Neutrophil (primary cell): ENCODE measurements around the gene LHX4.

Experiments
- H3K27ac ChIP-seq: fragments of 200-600 bp; sonication (generic); 2 replicates; pipeline ENCODE4 v1.5.1; 2016; ENCODE audit warnings: mild to moderate bottlenecking, moderate library complexity
- H3K27me3 ChIP-seq: fragments of 200-600 bp; sonication (generic); 2 replicates; pipeline ENCODE4 v1.6.0; 2016; ENCODE audit warnings: mild to moderate bottlenecking
- H3K36me3 ChIP-seq: fragments of 200-600 bp; sonication (generic); 2 replicates; pipeline ENCODE4 v1.5.1; 2017
- H3K4me1 ChIP-seq, 2 experiments: fragments of 200-600 bp in 1 of 2; sonication (generic) in 1 of 2; 1 replicate in 1 of 2; 2 replicates in 1 of 2; pipeline versions ENCODE4 v1.5.1 to v1.6.1; 2013 to 2016; ENCODE audit warnings: low read depth in 1 of 2, low read length in 1 of 2, mild to moderate bottlenecking in 1 of 2, moderate library complexity in 1 of 2; ENCODE audit not compliant: control insufficient read depth in 1 of 2, insufficient read depth in 1 of 2
- H3K4me3 ChIP-seq, 2 experiments: fragments of 200-600 bp in 1 of 2; sonication (generic) in 1 of 2; 1 replicate in 1 of 2; 2 replicates in 1 of 2; pipeline ENCODE4 v1.5.1; 2013 to 2016; ENCODE audit warnings: low read depth in 1 of 2, low read length in 1 of 2, mild to moderate bottlenecking in 1 of 2, moderate library complexity in 1 of 2
- H3K9me3 ChIP-seq: fragments of 200-600 bp; sonication (generic); 2 replicates; pipeline ENCODE4 v1.5.1; 2016
- TF ChIP-seq, protein P1 (sequence below): fragments of 200-600 bp; sonication (generic); IDR thresholded peaks from 2 replicates; pipeline ENCODE4 v1.5.1; 2016; ENCODE audit warnings: antibody characterized with exemption

Gene LHX4

DNA sequence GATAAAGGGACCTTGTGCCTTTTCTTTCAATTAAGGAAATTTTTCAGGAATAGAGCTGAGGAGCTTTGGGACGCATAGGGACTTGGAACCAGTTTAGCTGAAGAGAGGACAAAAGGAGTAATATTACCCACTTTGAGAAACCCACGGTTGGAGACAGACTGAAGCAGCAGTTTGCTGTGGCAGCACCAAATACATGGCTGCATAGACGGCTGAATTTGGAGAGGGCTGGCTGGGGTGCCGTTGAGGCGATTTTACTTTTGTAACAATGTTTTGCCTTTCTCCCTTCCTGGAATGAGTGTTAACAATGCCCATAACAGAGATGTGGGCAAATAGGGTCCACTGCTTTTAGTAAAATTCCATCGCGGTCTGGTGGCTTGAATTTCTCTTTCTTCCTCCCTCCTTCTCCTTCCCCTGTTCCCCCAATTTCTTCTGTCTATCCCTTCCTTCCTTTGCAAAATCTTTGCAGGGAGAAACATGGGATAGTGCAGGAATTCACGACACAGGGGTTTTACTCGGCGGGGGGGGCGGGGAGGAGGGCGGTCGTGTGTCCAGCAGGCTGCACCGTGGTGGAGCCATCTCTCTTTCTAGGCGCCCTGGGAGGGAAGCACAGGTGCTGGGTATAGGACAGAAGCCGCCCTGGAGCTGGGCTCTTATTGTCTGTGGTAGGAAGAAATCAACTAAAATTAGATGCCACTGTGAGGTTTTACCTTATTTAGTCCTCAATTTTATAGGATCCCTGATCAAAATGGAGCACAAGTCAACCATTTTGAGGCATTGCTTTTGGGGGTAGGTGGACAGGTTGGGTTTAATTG lies 6.8 kb downstream of the LHX4 start:
- no peaks in the 10 kb centered on the region for H3K36me3 ChIP-seq
- H3K27me3 ChIP-seq = peaks cover 100% of the 10 kb centered on the region
- H3K4me3 ChIP-seq = no peak overlapping the region
- peaks cover 39 to 52% of the 10 kb centered on the region in 2 experiments for H3K4me1 ChIP-seq
- H3K27ac ChIP-seq = no peak overlapping the region
- H3K9me3 ChIP-seq = no peaks in the 10 kb centered on the region
- TF ChIP-seq, protein P1, sequence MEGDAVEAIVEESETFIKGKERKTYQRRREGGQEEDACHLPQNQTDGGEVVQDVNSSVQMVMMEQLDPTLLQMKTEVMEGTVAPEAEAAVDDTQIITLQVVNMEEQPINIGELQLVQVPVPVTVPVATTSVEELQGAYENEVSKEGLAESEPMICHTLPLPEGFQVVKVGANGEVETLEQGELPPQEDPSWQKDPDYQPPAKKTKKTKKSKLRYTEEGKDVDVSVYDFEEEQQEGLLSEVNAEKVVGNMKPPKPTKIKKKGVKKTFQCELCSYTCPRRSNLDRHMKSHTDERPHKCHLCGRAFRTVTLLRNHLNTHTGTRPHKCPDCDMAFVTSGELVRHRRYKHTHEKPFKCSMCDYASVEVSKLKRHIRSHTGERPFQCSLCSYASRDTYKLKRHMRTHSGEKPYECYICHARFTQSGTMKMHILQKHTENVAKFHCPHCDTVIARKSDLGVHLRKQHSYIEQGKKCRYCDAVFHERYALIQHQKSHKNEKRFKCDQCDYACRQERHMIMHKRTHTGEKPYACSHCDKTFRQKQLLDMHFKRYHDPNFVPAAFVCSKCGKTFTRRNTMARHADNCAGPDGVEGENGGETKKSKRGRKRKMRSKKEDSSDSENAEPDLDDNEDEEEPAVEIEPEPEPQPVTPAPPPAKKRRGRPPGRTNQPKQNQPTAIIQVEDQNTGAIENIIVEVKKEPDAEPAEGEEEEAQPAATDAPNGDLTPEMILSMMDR = no peak

DNA sequence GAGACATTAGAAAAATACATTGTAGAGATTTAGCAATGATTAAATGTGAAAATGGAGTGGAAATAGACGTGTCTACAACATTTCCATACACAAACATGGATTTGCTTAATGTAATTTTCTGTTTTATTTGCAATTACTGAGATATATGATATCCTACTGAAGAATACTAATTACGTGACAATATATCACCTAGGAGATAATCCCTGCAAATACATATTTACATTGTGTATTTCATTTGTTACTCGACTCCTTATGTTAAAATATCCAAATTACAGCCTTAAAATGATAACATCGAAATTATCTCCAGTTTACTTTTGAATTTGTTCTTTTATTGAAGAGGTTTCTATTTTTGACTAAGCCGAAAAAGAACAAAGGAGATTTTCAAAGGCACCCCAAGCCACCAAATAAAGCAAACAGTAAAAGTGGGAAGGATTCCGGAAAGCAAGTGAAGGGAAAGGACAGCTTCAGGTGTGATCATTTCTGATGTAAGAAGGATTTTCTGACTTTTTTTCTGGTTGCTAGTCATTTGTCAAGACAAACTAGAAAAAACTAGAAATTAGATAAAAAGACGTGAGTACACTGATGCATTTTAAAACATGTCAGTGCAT lies 7.9 kb downstream of the LHX4 start:
- peaks cover 35 to 42% of the 10 kb centered on the region in 2 experiments for H3K4me1 ChIP-seq
- TF ChIP-seq, protein P1 = no peak
- H3K4me3 ChIP-seq = no peak overlapping the region
- H3K36me3 ChIP-seq = no peaks in the 10 kb centered on the region
- H3K9me3 ChIP-seq = no peaks in the 10 kb centered on the region
- no peak overlapping the region for H3K27ac ChIP-seq
- H3K27me3 ChIP-seq = peaks cover 100% of the 10 kb centered on the region

DNA sequence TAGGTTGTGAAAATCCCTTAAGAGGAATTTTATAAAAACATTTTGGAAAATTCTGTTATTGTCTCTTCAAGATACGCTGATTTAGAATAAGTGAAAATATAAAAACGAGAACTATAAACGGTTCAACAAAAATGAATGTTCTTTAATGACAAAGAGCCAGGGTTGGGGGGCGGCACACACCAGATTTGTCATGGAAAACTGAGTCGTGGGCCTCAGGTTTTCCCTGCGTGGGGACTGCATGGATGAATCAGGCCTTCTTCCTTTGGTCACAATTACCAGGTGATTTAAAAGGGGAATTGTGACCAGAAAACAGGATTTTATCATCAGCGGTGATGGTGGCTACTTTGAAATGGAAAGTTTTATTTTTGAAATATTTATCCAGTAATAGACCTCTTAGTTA lies 8.6 kb downstream of the LHX4 start:
- Histone ChIP-seq H3K27ac (no peak overlapping the region), H3K27me3 (peaks cover 100% of the 10 kb centered on the region), H3K36me3 (no peaks in the 10 kb centered on the region), H3K4me3 (no peak overlapping the region), H3K4me1 (peaks cover 28 to 35% of the 10 kb centered on the region in 2 experiments), H3K9me3 (no peaks in the 10 kb centered on the region)
- TF ChIP-seq, protein P1 = no peak

DNA sequence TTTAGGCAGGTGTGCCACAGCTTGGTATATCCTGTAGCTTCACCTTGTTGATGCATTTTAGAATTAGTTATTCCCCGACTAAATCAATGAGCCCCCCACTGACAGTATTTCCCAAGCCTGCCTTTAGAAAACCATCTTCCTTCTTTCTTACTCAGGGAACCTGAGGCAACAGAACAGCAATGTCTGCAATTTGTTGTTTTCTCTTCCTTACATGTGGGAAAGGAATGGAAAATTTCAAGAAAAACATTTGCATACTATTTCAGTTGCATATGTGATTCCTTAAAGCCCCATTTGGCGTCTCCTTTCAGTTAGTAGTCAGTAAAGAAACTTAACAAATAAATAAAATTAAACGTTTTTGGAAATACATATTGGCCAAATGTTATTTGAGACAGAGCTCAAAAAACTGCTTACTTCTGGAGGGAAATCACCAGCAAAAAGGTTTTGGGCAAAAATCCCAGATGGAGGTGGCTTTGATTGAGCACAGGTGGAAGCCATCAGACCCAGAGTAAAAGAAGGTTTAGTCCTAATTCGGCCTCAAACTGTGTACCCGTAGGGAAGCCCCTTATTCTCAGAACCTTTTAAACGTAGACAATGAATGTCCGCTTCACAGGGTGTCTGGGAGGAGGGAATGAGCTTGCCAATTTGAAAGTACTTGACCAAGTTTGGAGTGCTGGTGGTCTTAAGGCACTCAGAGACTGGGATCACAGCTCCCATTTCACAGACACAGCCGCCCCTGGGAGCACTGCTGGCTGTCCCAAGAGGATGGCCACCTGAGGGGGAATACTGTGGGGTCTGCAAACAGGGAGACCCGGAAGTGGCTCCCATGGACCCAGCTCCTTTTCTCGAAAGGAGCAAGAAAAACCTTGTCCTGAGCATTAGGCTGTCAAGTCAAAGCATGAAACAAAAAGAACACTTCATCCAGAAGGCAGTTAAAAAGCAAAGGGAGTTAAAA lies 9.4 kb downstream of the LHX4 start:
- Histone ChIP-seq H3K27ac (no peak overlapping the region), H3K4me3 (no peak overlapping the region), H3K27me3 (peaks cover 95% of the 10 kb centered on the region), H3K36me3 (no peaks in the 10 kb centered on the region), H3K9me3 (no peaks in the 10 kb centered on the region), H3K4me1 (peaks cover 21 to 27% of the 10 kb centered on the region in 2 experiments)
- TF ChIP-seq, protein P1 = no peak

DNA sequence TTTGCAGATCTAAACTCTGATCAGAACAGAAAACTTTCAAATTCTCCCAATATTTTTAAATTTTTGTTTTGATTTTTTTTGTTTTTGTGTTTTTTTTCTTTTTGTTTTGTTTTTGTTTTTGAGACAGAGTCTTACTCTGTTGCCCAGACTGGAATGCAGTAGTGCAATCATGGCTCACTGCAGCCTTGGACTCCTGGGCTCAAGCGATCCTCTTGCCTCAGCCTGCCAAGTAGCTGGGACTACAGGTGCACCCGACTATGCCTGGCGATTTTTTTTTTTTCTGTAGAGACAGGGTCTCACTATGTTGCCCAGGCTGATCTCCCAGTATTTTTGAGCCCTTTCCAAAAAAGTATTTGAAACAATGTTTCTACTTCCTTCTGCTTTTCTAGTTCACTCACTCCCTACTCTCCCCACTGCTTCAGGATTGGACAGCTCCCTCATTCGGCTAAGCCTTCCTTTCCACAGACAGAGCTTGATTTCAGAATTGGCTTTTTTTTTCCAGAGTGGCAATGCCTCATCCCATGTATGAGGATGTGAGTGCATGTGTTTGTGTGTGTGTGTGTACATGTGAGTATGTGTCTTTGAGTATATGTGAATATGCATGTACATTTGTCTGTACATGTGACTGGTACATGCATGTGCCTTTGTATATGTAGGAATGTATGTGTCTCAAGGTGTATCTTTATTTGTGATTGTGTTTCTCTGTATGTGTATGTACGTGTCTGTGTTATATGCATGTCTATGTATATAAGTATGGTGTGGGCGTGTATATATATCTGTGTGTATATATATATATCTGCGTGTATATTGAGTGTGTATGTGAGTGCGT lies 11.9 kb downstream of the LHX4 start:
- H3K4me1 ChIP-seq = peaks cover 8 to 11% of the 10 kb centered on the region in 2 experiments
- no peaks in the 10 kb centered on the region for H3K9me3 ChIP-seq
- TF ChIP-seq, protein P1 = no peak
- H3K27ac ChIP-seq = no peak overlapping the region
- no peaks in the 10 kb centered on the region for H3K36me3 ChIP-seq
- no peak overlapping the region for H3K4me3 ChIP-seq
- peaks cover 70% of the 10 kb centered on the region for H3K27me3 ChIP-seq
